GM21515 (cell line): ENCODE results near the gene UGT2B28.
"Not testable (repeated sequence)": the region's sequence is repeated elsewhere in the genome, so short reads cannot be mapped to it uniquely, and the experiment has no call there.

ENCODE experiments used
- ATAC-seq: cut with Tn5 transposase; IDR thresholded peaks from one replicate; pipeline ENCODE4 v1.9.1; 2021; ENCODE audit not compliant: unreplicated experiment

The UGT2B28 gene

GRCh38 chr4:69343114-69343513 is 62.8 kb downstream of the UGT2B28 start:
- not testable (repeated sequence) for ATAC-seq

GRCh38 chr4:69343558-69344420 is 63.5 kb downstream of the UGT2B28 start:
- not testable (repeated sequence) for ATAC-seq
